A549 (cell line): ENCODE data around the gene TRIM9. TPM values are rescaled to one million over a fixed set of nuclear protein-coding genes. Genes with fewer than 3 reads are reported as not detected.
A peak's percentile ranks its signal among the peaks of the same experiment; 100 is the strongest.

Experiments
- ATAC-seq, 2 experiments: fragments of 200-7000 bp in 1 of 2; fragments of >200 bp in 1 of 2; cut with Nextera tagmentation in 1 of 2; cut with Tn5 transposase in 1 of 2; 3 replicates each; pipeline versions ENCODE4 v1.8.0 to v1.9.1; 2018 to 2020; ENCODE audit warnings: mild to moderate bottlenecking in 1 of 2, moderate library complexity in 1 of 2
- CTCF ChIA-PET: fragments of 300-600 bp; sonication (Branson Sonifier 250); formaldehyde crosslinking; extraction: SDS; loops from one replicate; lab custom pipeline; 2021; ENCODE audit warnings: antibody characterized with exemption, inconsistent platforms; lab: Yijun Ruan, JAX
- POLR2A ChIA-PET: fragments of 350-600 bp; formaldehyde crosslinking; extraction: SDS; loops from one replicate; lab custom pipeline; 2021; ENCODE audit warnings: antibody characterized with exemption, inconsistent platforms; lab: Yijun Ruan, JAX
- DNase-seq, 2 experiments: peaks; one replicate each; pipeline versions ENCODE4 v3.0.0 to v3.0.0-alpha.2; 2011 to 2016; ENCODE audit warnings: low read depth in 1 of 2, low spot score in 1 of 2
- FAIRE-seq: peaks from 2 replicates; lab custom pipeline; 2011; peaks lifted over from hg19 to GRCh38; lab: Jason Lieb, UNC
- H3K27ac ChIP-seq, 2 experiments: fragments of >200 bp; sonication (Bioruptor Twin); formaldehyde crosslinking; 3 replicates each; pipeline ENCODE4 v1.5.1; 2016 to 2017
- H3K4me1 ChIP-seq: fragments of >200 bp; sonication (Bioruptor Twin); formaldehyde crosslinking; 3 replicates; pipeline ENCODE4 v1.6.1; 2016
- H3K4me2 ChIP-seq: fragments of >200 bp; sonication (Bioruptor Twin); formaldehyde crosslinking; 3 replicates; pipeline ENCODE4 v1.6.1; 2016
- H3K4me3 ChIP-seq: fragments of >200 bp; sonication (Bioruptor Twin); formaldehyde crosslinking; 3 replicates; pipeline ENCODE4 v1.5.1; 2016
- H3K9me3 ChIP-seq: fragments of >200 bp; sonication (Bioruptor Twin); formaldehyde crosslinking; 3 replicates; pipeline ENCODE4 v1.6.1; 2016
- CBX8 ChIP-seq: fragments of 200-600 bp; sonication (generic); IDR thresholded peaks from 2 replicates; pipeline ENCODE4 v1.6.1; 2016
- CHD4 ChIP-seq: fragments of 200-600 bp; sonication (generic); IDR thresholded peaks from 2 replicates; pipeline ENCODE4 v1.6.1; 2016; ENCODE audit warnings: antibody characterized with exemption, mild to moderate bottlenecking, borderline replicate concordance
- CTCF ChIP-seq: fragments of >200 bp; sonication (Bioruptor Twin); formaldehyde crosslinking; IDR thresholded peaks from 3 replicates; pipeline ENCODE4 v1.5.1; 2016
- EHF ChIP-seq: fragments of 250-450 bp; sonication (Bioruptor Pico); IDR thresholded peaks from 2 replicates; pipeline ENCODE4 v1.5.0; 2020; ENCODE audit warnings: mild to moderate bottlenecking
- EP300 ChIP-seq, 2 experiments: fragments of >200 bp; sonication (Bioruptor Twin); formaldehyde crosslinking; IDR thresholded peaks; 2 replicates in 1 of 2; 3 replicates in 1 of 2; pipeline ENCODE4 v1.6.1; 2016 to 2017
- FOXS1 ChIP-seq: fragments of 250-450 bp; sonication (Bioruptor Pico); IDR thresholded peaks from 2 replicates; pipeline ENCODE4 v1.5.0; 2020; ENCODE audit warnings: mild to moderate bottlenecking, moderate library complexity
- GATA3 ChIP-seq: IDR thresholded peaks from 2 replicates; pipeline ENCODE4 v1.6.1; 2012; ENCODE audit warnings: borderline replicate concordance
- HEYL ChIP-seq: fragments of 250-450 bp; sonication (Bioruptor Pico); IDR thresholded peaks from 2 replicates; pipeline ENCODE4 v1.8.0; 2021; ENCODE audit warnings: mild to moderate bottlenecking, moderate library complexity
- HMGXB4 ChIP-seq: fragments of 250-450 bp; sonication (Bioruptor Pico); IDR thresholded peaks from 2 replicates; pipeline ENCODE4 v1.5.0; 2021; ENCODE audit warnings: mild to moderate bottlenecking, moderate library complexity, borderline replicate concordance
- KDM1A ChIP-seq: fragments of 200-600 bp; sonication (generic); IDR thresholded peaks from 2 replicates; pipeline ENCODE4 v1.6.1; 2016; ENCODE audit warnings: low read depth, mild to moderate bottlenecking
- MAFK ChIP-seq: fragments of 450-650 bp; IDR thresholded peaks from 2 replicates; pipeline ENCODE4 v1.6.1; 2014; ENCODE audit not compliant: partially characterized antibody
- NPAS2 ChIP-seq: fragments of 250-450 bp; sonication (Bioruptor Pico); IDR thresholded peaks from 2 replicates; pipeline ENCODE4 v1.8.0; 2022; ENCODE audit warnings: mild to moderate bottlenecking, moderate library complexity, borderline replicate concordance
- NR3C1 ChIP-seq: fragments of >200 bp; sonication (Bioruptor Twin); formaldehyde crosslinking; IDR thresholded peaks from 3 replicates; pipeline ENCODE4 v1.6.1; 2017
- PBX3 ChIP-seq: IDR thresholded peaks from 2 replicates; pipeline ENCODE4 v1.6.1; 2012
- PHF8 ChIP-seq: fragments of 200-600 bp; sonication (generic); IDR thresholded peaks from 2 replicates; pipeline ENCODE4 v1.6.1; 2016; ENCODE audit warnings: low read depth, mild to moderate bottlenecking, antibody characterized with exemption, moderate library complexity, borderline replicate concordance
- RAD21 ChIP-seq, 2 experiments: fragments of >200 bp in 1 of 2; sonication (Bioruptor Twin) in 1 of 2; formaldehyde crosslinking in 1 of 2; IDR thresholded peaks in 1 of 2; conservative IDR thresholded peaks in 1 of 2; 2 replicates in 1 of 2; 3 replicates in 1 of 2; pipeline ENCODE4 v1.6.1; 2012 to 2018; ENCODE audit warnings: inconsistent platforms in 1 of 2
- SREBF2 ChIP-seq: fragments of 450-650 bp; IDR thresholded peaks from 2 replicates; pipeline ENCODE4 v1.6.1; 2014; ENCODE audit warnings: mild to moderate bottlenecking, moderate library complexity
- TP53 ChIP-seq: fragments of 250-450 bp; sonication (Bioruptor Pico); IDR thresholded peaks from 2 replicates; pipeline ENCODE4 v1.5.0; 2021; ENCODE audit warnings: mild to moderate bottlenecking, moderate library complexity
- ZC3H11A ChIP-seq: fragments of 450-650 bp; IDR thresholded peaks from 2 replicates; pipeline ENCODE4 v1.6.1; 2014; ENCODE audit warnings: antibody characterized with exemption, mild to moderate bottlenecking
- ZFP36 ChIP-seq: fragments of 450-650 bp; IDR thresholded peaks from 2 replicates; pipeline ENCODE4 v1.6.1; 2014; ENCODE audit warnings: borderline replicate concordance; ENCODE audit not compliant: partially characterized antibody
- ZSCAN20 ChIP-seq: fragments of 250-450 bp; sonication (Bioruptor Pico); IDR thresholded peaks from 2 replicates; pipeline ENCODE4 v1.8.0; 2022; ENCODE audit warnings: mild to moderate bottlenecking, moderate library complexity
- WGBS: methylation state at CpG from one replicate; pipeline ENCODE4 v1.1.6; 2017; ENCODE audit errors: missing lambda C conversion rate; 5-methylcytosine and 5-hydroxymethylcytosine counted together
- polyA plus RNA-seq, 4 experiments: library from polyadenylated mRNA; depleted of rRNA in 3 of 4; stranded (reverse); fragments of >200 nt; fragmentation: RNase III in 1 of 4; extraction: RNeasy Plus Mini Kit Qiagen cat#74134 plus additional on column Dnase treatment in 1 of 4; gene quantifications; 2 replicates in 3 of 4; 3 replicates in 1 of 4; pipeline ENCODE4 v1.2.3, GENCODE V29; 2011 to 2017

TRIM9 gene
- polyA plus RNA-seq, 2 of the 4 experiments (the other 2 are of a cell fraction) = 5.4 to 21.2 TPM

GRCh38 chr14:51095854-51096823 lies 1.2 kb upstream of the TRIM9 start:
- TF ChIP-seq CBX8 = no peak
- TF ChIP-seq RAD21 (conservative IDR thresholded peaks at IDR 0.05 in 1 of 2, IDR thresholded peaks at IDR 0.05 in 1 of 2) = no peak
- TF ChIP-seq EP300 (IDR thresholded peaks at IDR 0.05) = no peak
- no peak for TF ChIP-seq TP53 (CRISPR knock-in tag)
- TF ChIP-seq ZFP36 = no peak
- no peak for TF ChIP-seq NPAS2 (CRISPR knock-in tag)
- no peak for TF ChIP-seq GATA3
- TF ChIP-seq FOXS1 = no peak
- no peak for TF ChIP-seq SREBF2
- TF ChIP-seq NR3C1 = no peak
- no peak for TF ChIP-seq ZC3H11A
- no peak for TF ChIP-seq MAFK
- TF ChIP-seq ZSCAN20 (CRISPR knock-in tag) = no peak
- TF ChIP-seq CHD4 = no peak
- TF ChIP-seq HEYL (CRISPR knock-in tag) = no peak
- no peak for TF ChIP-seq HMGXB4 (CRISPR knock-in tag)
- no peak for TF ChIP-seq KDM1A
- no peak for TF ChIP-seq EHF (CRISPR knock-in tag)
- TF ChIP-seq CTCF = no peak
- no peak for TF ChIP-seq PBX3
- H3K4me2 ChIP-seq = peak overlapping the region; percentile 88
- ATAC-seq = peak in 1 of 2 experiments; percentile 6; a peak in 1 of 6 replicates
- ChIA-PET POLR2A (interaction anchor here (0.6 to 3.4 kb wide), 18 partner anchors 8 to 152 kb away, joined by 3 to 33 read pairs (median 6); partner anchors contain the start of genes PYGL and TMX1), CTCF (interaction anchor here (0.6 to 3.4 kb wide), 10 partner anchors 10 to 1709 kb away, joined by 3 to 30 read pairs (median 4); no protein-coding TSS in a partner anchor)
- 52% methylated on average over 17 of the region's 19 CpGs for WGBS
- H3K9me3 ChIP-seq = no peaks in the 10 kb centered on the region
- peak overlapping the region; percentile 76 for H3K4me3 ChIP-seq
- DNase-seq = peak; percentile 10 to 19
- peak overlapping the region; percentile 88 to 90 for H3K27ac ChIP-seq
- peaks cover 35% of the 10 kb centered on the region for H3K4me1 ChIP-seq
- no peak for FAIRE-seq

GRCh38 chr14:51094282-51094821 lies 553 bp downstream of the TRIM9 start:
- no peak for FAIRE-seq
- peak overlapping the region; percentile 97 for H3K4me2 ChIP-seq
- ChIA-PET POLR2A (interaction anchor here (0.6 to 3.4 kb wide), 16 partner anchors 7 to 1845 kb away, joined by 3 to 33 read pairs (median 7); partner anchors contain the start of genes PYGL and TMX1), CTCF (interaction anchor here (0.9 to 3.4 kb wide), 25 partner anchors 11 to 686 kb away, joined by 3 to 30 read pairs (median 4); no protein-coding TSS in a partner anchor)
- H3K27ac ChIP-seq = peak overlapping the region; percentile 75 to 88
- DNase-seq = peak; percentile 22 to 46
- peak; percentile 23 to 48 for ATAC-seq
- H3K9me3 ChIP-seq = no peaks in the 10 kb centered on the region
- H3K4me3 ChIP-seq = peak overlapping the region; percentile 76
- H3K4me1 ChIP-seq = peaks cover 53% of the 10 kb centered on the region
- WGBS = 0% methylated on average over 5 of the region's 46 CpGs
- 0 out of 2 replicates have a peak, but pooled peaks have one; percentile 23 for TF ChIP-seq KDM1A
- peak; percentile 48; the same call in 1 of the 2 replicates for TF ChIP-seq PHF8
- TF ChIP-seq CBX8 = no peak
